ENCODE results near the gene TSPYL1.

Gene TSPYL1

DNA sequence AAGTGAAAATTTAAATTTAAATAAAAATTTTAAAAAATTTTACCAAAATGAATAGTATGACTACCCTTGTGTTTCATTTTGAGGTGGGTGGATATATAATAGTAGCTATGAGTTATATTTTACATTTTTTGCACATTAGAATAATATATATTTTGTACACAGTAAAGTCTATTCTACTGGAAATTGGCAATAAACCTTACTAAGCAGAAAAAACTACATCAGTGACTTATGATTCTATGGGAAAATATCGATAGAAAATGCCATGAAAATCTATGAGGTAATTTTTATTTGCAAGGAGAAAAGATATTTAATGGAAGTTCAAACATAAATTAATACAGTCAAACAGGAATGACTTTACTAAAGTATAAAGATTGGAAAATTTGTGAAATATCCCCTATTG lies 23.0 kb downstream of the TSPYL1 start:
- Histone ChIP-seq H3K27ac (replicated peaks) (no peak overlapping the region), H3K27me3 (ENCODE audit: insufficient read depth, poor library complexity, severe bottlenecking) (no peaks in the 10 kb centered on the region), H3K4me3 (replicated peaks; ENCODE audit: insufficient read depth, low read length) (no peak overlapping the region)
- no peak for DNase-seq (ENCODE audit: low read depth in 1 of 2, low spot score in 1 of 2)
- TF ChIP-seq, protein P1, sequence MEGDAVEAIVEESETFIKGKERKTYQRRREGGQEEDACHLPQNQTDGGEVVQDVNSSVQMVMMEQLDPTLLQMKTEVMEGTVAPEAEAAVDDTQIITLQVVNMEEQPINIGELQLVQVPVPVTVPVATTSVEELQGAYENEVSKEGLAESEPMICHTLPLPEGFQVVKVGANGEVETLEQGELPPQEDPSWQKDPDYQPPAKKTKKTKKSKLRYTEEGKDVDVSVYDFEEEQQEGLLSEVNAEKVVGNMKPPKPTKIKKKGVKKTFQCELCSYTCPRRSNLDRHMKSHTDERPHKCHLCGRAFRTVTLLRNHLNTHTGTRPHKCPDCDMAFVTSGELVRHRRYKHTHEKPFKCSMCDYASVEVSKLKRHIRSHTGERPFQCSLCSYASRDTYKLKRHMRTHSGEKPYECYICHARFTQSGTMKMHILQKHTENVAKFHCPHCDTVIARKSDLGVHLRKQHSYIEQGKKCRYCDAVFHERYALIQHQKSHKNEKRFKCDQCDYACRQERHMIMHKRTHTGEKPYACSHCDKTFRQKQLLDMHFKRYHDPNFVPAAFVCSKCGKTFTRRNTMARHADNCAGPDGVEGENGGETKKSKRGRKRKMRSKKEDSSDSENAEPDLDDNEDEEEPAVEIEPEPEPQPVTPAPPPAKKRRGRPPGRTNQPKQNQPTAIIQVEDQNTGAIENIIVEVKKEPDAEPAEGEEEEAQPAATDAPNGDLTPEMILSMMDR (IDR thresholded peaks at IDR 0.05; ENCODE audit: insufficient read depth, low read length) = no peak
- TF ChIP-seq, protein P2, sequence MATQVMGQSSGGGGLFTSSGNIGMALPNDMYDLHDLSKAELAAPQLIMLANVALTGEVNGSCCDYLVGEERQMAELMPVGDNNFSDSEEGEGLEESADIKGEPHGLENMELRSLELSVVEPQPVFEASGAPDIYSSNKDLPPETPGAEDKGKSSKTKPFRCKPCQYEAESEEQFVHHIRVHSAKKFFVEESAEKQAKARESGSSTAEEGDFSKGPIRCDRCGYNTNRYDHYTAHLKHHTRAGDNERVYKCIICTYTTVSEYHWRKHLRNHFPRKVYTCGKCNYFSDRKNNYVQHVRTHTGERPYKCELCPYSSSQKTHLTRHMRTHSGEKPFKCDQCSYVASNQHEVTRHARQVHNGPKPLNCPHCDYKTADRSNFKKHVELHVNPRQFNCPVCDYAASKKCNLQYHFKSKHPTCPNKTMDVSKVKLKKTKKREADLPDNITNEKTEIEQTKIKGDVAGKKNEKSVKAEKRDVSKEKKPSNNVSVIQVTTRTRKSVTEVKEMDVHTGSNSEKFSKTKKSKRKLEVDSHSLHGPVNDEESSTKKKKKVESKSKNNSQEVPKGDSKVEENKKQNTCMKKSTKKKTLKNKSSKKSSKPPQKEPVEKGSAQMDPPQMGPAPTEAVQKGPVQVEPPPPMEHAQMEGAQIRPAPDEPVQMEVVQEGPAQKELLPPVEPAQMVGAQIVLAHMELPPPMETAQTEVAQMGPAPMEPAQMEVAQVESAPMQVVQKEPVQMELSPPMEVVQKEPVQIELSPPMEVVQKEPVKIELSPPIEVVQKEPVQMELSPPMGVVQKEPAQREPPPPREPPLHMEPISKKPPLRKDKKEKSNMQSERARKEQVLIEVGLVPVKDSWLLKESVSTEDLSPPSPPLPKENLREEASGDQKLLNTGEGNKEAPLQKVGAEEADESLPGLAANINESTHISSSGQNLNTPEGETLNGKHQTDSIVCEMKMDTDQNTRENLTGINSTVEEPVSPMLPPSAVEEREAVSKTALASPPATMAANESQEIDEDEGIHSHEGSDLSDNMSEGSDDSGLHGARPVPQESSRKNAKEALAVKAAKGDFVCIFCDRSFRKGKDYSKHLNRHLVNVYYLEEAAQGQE (IDR thresholded peaks at IDR 0.05; ENCODE audit: insufficient replicate concordance, low read depth) = no peak
- TF ChIP-seq GABPA (IDR thresholded peaks at IDR 0.05; ENCODE audit: low read depth) = no peak
- TF ChIP-seq POLR2AphosphoS5 (IDR thresholded peaks at IDR 0.05; ENCODE audit: low read depth) = no peak
- TF ChIP-seq SPI1 (IDR thresholded peaks at IDR 0.05; ENCODE audit: borderline replicate concordance, low read depth) = no peak

DNA sequence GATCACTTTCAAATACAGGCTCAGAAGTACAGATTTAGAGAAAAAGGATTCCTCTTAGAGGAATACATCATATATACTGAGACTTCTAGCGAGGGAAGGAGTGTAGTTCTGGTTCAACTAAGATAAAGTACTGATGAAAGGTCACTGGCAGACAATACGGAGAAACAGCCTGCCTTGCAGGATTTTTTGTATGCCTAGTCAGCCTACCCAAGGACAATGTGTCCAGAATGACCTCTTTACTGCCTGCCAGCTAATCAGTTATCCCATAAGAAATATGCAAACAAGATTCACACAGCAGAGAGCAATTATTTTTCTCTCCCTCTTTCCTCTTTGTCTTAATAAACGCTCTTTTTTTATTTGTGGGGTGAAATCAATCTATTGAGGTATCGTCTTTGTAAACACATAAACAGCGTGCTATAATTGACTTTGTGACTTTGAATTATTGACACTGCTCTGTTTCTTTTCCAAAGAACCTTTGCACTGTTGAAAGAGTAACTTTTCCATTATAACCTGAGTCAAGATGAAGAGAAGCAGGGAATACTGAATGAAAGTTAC lies 24.4 kb downstream of the TSPYL1 start:
- H3K27ac ChIP-seq (replicated peaks) = no peak overlapping the region
- no peaks in the 10 kb centered on the region for H3K27me3 ChIP-seq (ENCODE audit: insufficient read depth, poor library complexity, severe bottlenecking)
- H3K4me3 ChIP-seq (replicated peaks; ENCODE audit: insufficient read depth, low read length) = no peak overlapping the region
- DNase-seq (ENCODE audit: low read depth in 1 of 2, low spot score in 1 of 2) = no peak
- TF ChIP-seq POLR2AphosphoS5 (IDR thresholded peaks at IDR 0.05; ENCODE audit: low read depth) (no peak), SPI1 (IDR thresholded peaks at IDR 0.05; ENCODE audit: borderline replicate concordance, low read depth) (no peak)
- TF ChIP-seq, protein P2 (IDR thresholded peaks at IDR 0.05; ENCODE audit: insufficient replicate concordance, low read depth) = no peak
- TF ChIP-seq, protein P1 (IDR thresholded peaks at IDR 0.05; ENCODE audit: insufficient read depth, low read length) = no peak

DNA sequence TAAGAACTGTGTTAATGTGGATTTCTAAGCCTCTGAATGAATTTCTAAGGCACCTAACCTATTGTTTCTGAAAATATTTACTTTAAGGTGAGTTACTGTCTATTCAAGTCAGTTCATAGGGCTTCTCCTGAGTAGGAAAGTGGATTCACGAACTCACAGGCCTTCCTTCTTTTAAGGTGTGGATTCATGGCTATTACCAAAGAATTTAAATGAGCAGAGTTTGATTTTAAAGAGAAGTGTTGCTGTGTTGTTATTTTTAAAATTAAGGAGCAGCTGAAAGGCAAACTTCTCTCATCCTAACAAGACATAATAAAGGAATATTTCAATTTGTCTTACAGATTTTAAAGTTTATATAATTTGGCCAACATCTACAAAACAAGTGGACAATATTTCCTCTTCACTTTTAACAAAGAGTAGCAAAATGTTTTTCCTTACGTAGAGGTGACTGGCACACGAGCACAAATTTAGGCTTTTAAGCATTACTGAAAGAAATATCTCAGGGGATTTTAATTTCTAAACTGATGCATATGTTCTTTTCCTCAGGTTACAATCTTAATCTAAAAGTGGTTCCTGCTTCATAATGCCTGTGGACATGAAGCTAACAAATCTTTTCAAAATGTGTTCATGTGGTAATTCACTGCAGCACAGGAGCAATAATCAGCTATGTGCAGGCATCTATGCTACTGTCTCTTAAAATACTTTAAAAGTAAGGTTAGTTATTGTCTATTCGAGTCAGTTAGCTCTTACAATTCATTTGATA lies 25.3 kb downstream of the TSPYL1 start:
- DNase-seq (ENCODE audit: low read depth in 1 of 2, low spot score in 1 of 2) = no peak
- Histone ChIP-seq H3K27me3 (ENCODE audit: insufficient read depth, poor library complexity, severe bottlenecking) (no peaks in the 10 kb centered on the region), H3K4me3 (replicated peaks; ENCODE audit: insufficient read depth, low read length) (peak overlapping the region; percentile 94), H3K27ac (replicated peaks) (peak overlapping the region; percentile 77)
- TF ChIP-seq SPI1 (IDR thresholded peaks at IDR 0.05; ENCODE audit: borderline replicate concordance, low read depth) (no peak), POLR2AphosphoS5 (IDR thresholded peaks at IDR 0.05; ENCODE audit: low read depth) (no peak), GABPA (IDR thresholded peaks at IDR 0.05; ENCODE audit: low read depth) (no peak)
- TF ChIP-seq, protein P1 (IDR thresholded peaks at IDR 0.05; ENCODE audit: insufficient read depth, low read length) = no peak
- TF ChIP-seq, protein P2 (IDR thresholded peaks at IDR 0.05; ENCODE audit: insufficient replicate concordance, low read depth) = no peak

Measured in HL-60 (cell line).